Ectodermal cell (in vitro differentiated cells): Measurements from ENCODE around the gene ERCC4. TPM values are rescaled to one million over a fixed set of nuclear protein-coding genes. Genes with fewer than 3 reads are reported as not detected.
"Not testable (repeated sequence)": the region's sequence is repeated elsewhere in the genome, so short reads cannot be mapped to it uniquely, and the experiment has no call there.

ENCODE experiments used
- H3K27ac ChIP-seq: 2 replicates; pipeline ENCODE4 v1.7.0; 2013; ENCODE audit warnings: mild to moderate bottlenecking, low read depth, low read length; ENCODE audit not compliant: insufficient read depth, poor library complexity, severe bottlenecking
- H3K27me3 ChIP-seq: 2 replicates; pipeline ENCODE4 v1.7.0; 2013; ENCODE audit warnings: mild to moderate bottlenecking, low read length; ENCODE audit not compliant: insufficient read depth, control insufficient read depth, poor library complexity, severe bottlenecking
- H3K36me3 ChIP-seq: one replicate; pipeline ENCODE4 v1.7.0; 2013; ENCODE audit warnings: low read length; ENCODE audit not compliant: control insufficient read depth, insufficient read depth
- H3K4me1 ChIP-seq: one replicate; pipeline ENCODE4 v1.7.0; 2013; ENCODE audit warnings: low read length; ENCODE audit not compliant: control insufficient read depth, insufficient read depth
- H3K4me3 ChIP-seq: 2 replicates; pipeline ENCODE4 v1.7.0; 2013; ENCODE audit warnings: low read depth, low read length, control low read depth; ENCODE audit not compliant: insufficient read depth
- H3K9me3 ChIP-seq: 2 replicates; pipeline ENCODE4 v1.7.0; 2013; ENCODE audit warnings: mild to moderate bottlenecking, low read length, moderate library complexity; ENCODE audit not compliant: control insufficient read depth
- WGBS, 2 experiments: methylation state at CpG; one replicate each; pipeline ENCODE4 v1.1.7; 2013; ENCODE audit warnings: missing lambda C conversion rate in 2 of 2; 5-methylcytosine and 5-hydroxymethylcytosine counted together
- polyA plus RNA-seq, 4 experiments: library from polyadenylated mRNA; stranded (reverse); fragments of 50-300 nt; gene quantifications; one replicate each; pipeline ENCODE4 v1.2.3, GENCODE V29; 2013

The ERCC4 gene
- polyA plus RNA-seq (2013, experiment 1 of 4) = 13.7 TPM
- 13.8 TPM for polyA plus RNA-seq (2013, experiment 2 of 4)
- polyA plus RNA-seq (2013, experiment 3 of 4) = 8.1 TPM
- polyA plus RNA-seq (2013, experiment 4 of 4) = 9.2 TPM

GRCh38 chr16:13919683-13920509 lies at the start of gene ERCC4:
Gene ERCC4 (plus strand): TSS chr16:13920154. CDS start chr16:13920166, 12 bp downstream.
- WGBS, 2 experiments = 0% methylated on average over 64 of the region's 64 CpGs
- Histone ChIP-seq H3K4me3 (peak within 1 kb of the TSS; percentile 98), H3K27ac (peak within 1 kb of the TSS; percentile 27)

GRCh38 chr16:13873835-13874438 lies 46.0 kb upstream of the ERCC4 start:
- no peaks in the 10 kb centered on the region for H3K9me3 ChIP-seq
- WGBS, 2 experiments = 32 to 42% methylated on average over 5 of the region's 5 CpGs
- H3K27ac ChIP-seq = no peak overlapping the region
- no peak overlapping the region for H3K4me3 ChIP-seq
- H3K27me3 ChIP-seq = no peaks in the 10 kb centered on the region
- H3K36me3 ChIP-seq = no peaks in the 10 kb centered on the region
- no peaks in the 10 kb centered on the region for H3K4me1 ChIP-seq

More at GRCh38 chr16:13919683-13920509, at the start of gene ERCC4:
- H3K27me3 ChIP-seq = no peaks in the 10 kb centered on the region
- H3K4me1 ChIP-seq = peaks cover 3% of the 10 kb centered on the region
- H3K9me3 ChIP-seq = no peaks in the 10 kb centered on the region
- no peaks in the 10 kb centered on the region for H3K36me3 ChIP-seq

- H3K27me3 ChIP-seq = no peaks in the 10 kb centered on the region
- no peaks in the 10 kb centered on the region for H3K4me1 ChIP-seq
- no peaks in the 10 kb centered on the region for H3K36me3 ChIP-seq
- H3K4me3 ChIP-seq = no peak overlapping the region
- H3K27ac ChIP-seq = no peak overlapping the region
- H3K9me3 ChIP-seq = no peaks in the 10 kb centered on the region
- 91 to 93% methylated on average over 5 of the region's 5 CpGs for WGBS, 2 experiments
Measured at GRCh38 chr16:13875614-13876284, 44.2 kb upstream of the ERCC4 start.

GRCh38 chr16:13883276-13883675 lies 36.7 kb upstream of the ERCC4 start:
- Histone ChIP-seq H3K4me1 (no peaks in the 10 kb centered on the region), H3K27me3 (no peaks in the 10 kb centered on the region), H3K9me3 (no peaks in the 10 kb centered on the region), H3K27ac (no peak overlapping the region), H3K36me3 (no peaks in the 10 kb centered on the region), H3K4me3 (no peak overlapping the region)
- WGBS, 2 experiments = 95% methylated on average over 10 of the region's 11 CpGs

GRCh38 chr16:13883881-13884280 lies 36.1 kb upstream of the ERCC4 start:
- Histone ChIP-seq H3K36me3 (no peaks in the 10 kb centered on the region), H3K27me3 (no peaks in the 10 kb centered on the region)
- WGBS, 2 experiments = 61 to 93% methylated on average over 1 to 3 of the region's 3 CpGs

GRCh38 chr16:13885700-13886099 lies 34.3 kb upstream of the ERCC4 start:
- Histone ChIP-seq H3K4me1 (no peaks in the 10 kb centered on the region), H3K4me3 (no peak overlapping the region), H3K36me3 (no peaks in the 10 kb centered on the region), H3K9me3 (no peaks in the 10 kb centered on the region), H3K27ac (no peak overlapping the region), H3K27me3 (no peaks in the 10 kb centered on the region)
- 75 to 77% methylated on average over 6 of the region's 6 CpGs for WGBS, 2 experiments

More at GRCh38 chr16:13883881-13884280, 36.1 kb upstream of the ERCC4 start:
- Histone ChIP-seq H3K27ac (no peak overlapping the region), H3K4me3 (no peak overlapping the region), H3K4me1 (no peaks in the 10 kb centered on the region), H3K9me3 (no peaks in the 10 kb centered on the region)

- no peaks in the 10 kb centered on the region for H3K27me3 ChIP-seq
- no peak overlapping the region for H3K27ac ChIP-seq
- 93 to 96% methylated on average over 5 of the region's 5 CpGs for WGBS, 2 experiments
- no peaks in the 10 kb centered on the region for H3K4me1 ChIP-seq
- no peaks in the 10 kb centered on the region for H3K36me3 ChIP-seq
- H3K9me3 ChIP-seq = no peaks in the 10 kb centered on the region
- no peak overlapping the region for H3K4me3 ChIP-seq
Measured at GRCh38 chr16:13886608-13887007, 33.3 kb upstream of the ERCC4 start.

- not testable (repeated sequence) for H3K4me1 ChIP-seq, H3K36me3 ChIP-seq, H3K4me3 ChIP-seq, H3K27ac ChIP-seq, H3K9me3 ChIP-seq, H3K27me3 ChIP-seq
- WGBS, 2 experiments = 94 to 96% methylated on average over 22 of the region's 22 CpGs
Measured at GRCh38 chr16:13889323-13889722, 30.6 kb upstream of the ERCC4 start.

GRCh38 chr16:13892301-13892700 lies 27.7 kb upstream of the ERCC4 start:
- 69 to 72% methylated on average over 4 of the region's 4 CpGs for WGBS, 2 experiments
- Histone ChIP-seq H3K36me3 (no peaks in the 10 kb centered on the region), H3K4me1 (no peaks in the 10 kb centered on the region), H3K27me3 (no peaks in the 10 kb centered on the region), H3K4me3 (no peak overlapping the region), H3K9me3 (no peaks in the 10 kb centered on the region), H3K27ac (no peak overlapping the region)

GRCh38 chr16:13895516-13895915 lies 24.4 kb upstream of the ERCC4 start:
- Histone ChIP-seq H3K27me3 (no peaks in the 10 kb centered on the region), H3K27ac (no peak overlapping the region), H3K4me1 (no peaks in the 10 kb centered on the region), H3K9me3 (no peaks in the 10 kb centered on the region), H3K36me3 (no peaks in the 10 kb centered on the region), H3K4me3 (no peak overlapping the region)
- WGBS, 2 experiments = 80% methylated on average over 1 of the region's 1 CpG; no CpG with 5 or more reads in 1 of the 2 experiments
